HG02798 (cell line): ENCODE data around the gene ARHGAP26.
A peak's percentile ranks its signal among the peaks of the same experiment; 100 is the strongest.

Experiments
- ATAC-seq: cut with Tn5 transposase; IDR thresholded peaks from one replicate; pipeline ENCODE4 v1.9.1; 2021; ENCODE audit warnings: mild to moderate bottlenecking; ENCODE audit not compliant: unreplicated experiment, poor library complexity

ARHGAP26 gene

GRCh38 chr5:143064218-143064641 lies 294.1 kb downstream of the ARHGAP26 start:
- no peak for ATAC-seq

- no peak for ATAC-seq
Observed at GRCh38 chr5:143064676-143065075, 294.5 kb downstream of the ARHGAP26 start.

GRCh38 chr5:143065185-143065965 lies 295.2 kb downstream of the ARHGAP26 start:
- ATAC-seq = no peak

- no peak for ATAC-seq
Observed at GRCh38 chr5:143065996-143066522, 295.9 kb downstream of the ARHGAP26 start.

GRCh38 chr5:143066556-143067281 lies 296.5 kb downstream of the ARHGAP26 start:
- peak; percentile 80 for ATAC-seq

GRCh38 chr5:143068712-143069111 lies 298.5 kb downstream of the ARHGAP26 start:
- no peak for ATAC-seq

GRCh38 chr5:143071927-143072326 lies 301.8 kb downstream of the ARHGAP26 start:
- ATAC-seq = no peak

GRCh38 chr5:143072734-143073133 lies 302.6 kb downstream of the ARHGAP26 start:
- ATAC-seq = no peak

GRCh38 chr5:143073766-143074165 lies 303.6 kb downstream of the ARHGAP26 start:
- no peak for ATAC-seq

GRCh38 chr5:143074414-143074996 lies 304.3 kb downstream of the ARHGAP26 start:
- no peak for ATAC-seq

GRCh38 chr5:143076377-143076776 lies 306.2 kb downstream of the ARHGAP26 start:
- no peak for ATAC-seq

- no peak for ATAC-seq
Observed at GRCh38 chr5:143077453-143078103, 307.4 kb downstream of the ARHGAP26 start.

GRCh38 chr5:143078313-143078712 lies 308.1 kb downstream of the ARHGAP26 start:
- no peak for ATAC-seq

GRCh38 chr5:143078971-143079370 lies 308.8 kb downstream of the ARHGAP26 start:
- ATAC-seq = no peak

- ATAC-seq = no peak
Observed at GRCh38 chr5:143080407-143080806, 310.2 kb downstream of the ARHGAP26 start.

- no peak for ATAC-seq
Observed at GRCh38 chr5:143080982-143081381, 310.8 kb downstream of the ARHGAP26 start.

GRCh38 chr5:143083006-143083405 lies 312.8 kb downstream of the ARHGAP26 start:
- no peak for ATAC-seq

- ATAC-seq = no peak
Observed at GRCh38 chr5:143084407-143084806, 314.2 kb downstream of the ARHGAP26 start.

- no peak for ATAC-seq
Observed at GRCh38 chr5:143085319-143085917, 315.2 kb downstream of the ARHGAP26 start.

GRCh38 chr5:143086546-143086907 lies 316.4 kb downstream of the ARHGAP26 start:
- no peak for ATAC-seq
